Activated T-cell treated with anti-CD3 and anti-CD28 coated beads for 1 hour (primary cell): ENCODE measurements around the gene ZNF521.

Source experiments
- DNase-seq: peaks from one replicate; pipeline ENCODE4 v3.0.0-alpha.2; 2020; ENCODE audit warnings: low read depth

Gene ZNF521

GRCh38 chr18:25351777-25352628, at the start of gene ZNF521:
Gene ZNF521 (minus strand): TSS chr18:25352166. CDS start chr18:25350946, 1,220 bp downstream.
- no peak for DNase-seq

DNA sequence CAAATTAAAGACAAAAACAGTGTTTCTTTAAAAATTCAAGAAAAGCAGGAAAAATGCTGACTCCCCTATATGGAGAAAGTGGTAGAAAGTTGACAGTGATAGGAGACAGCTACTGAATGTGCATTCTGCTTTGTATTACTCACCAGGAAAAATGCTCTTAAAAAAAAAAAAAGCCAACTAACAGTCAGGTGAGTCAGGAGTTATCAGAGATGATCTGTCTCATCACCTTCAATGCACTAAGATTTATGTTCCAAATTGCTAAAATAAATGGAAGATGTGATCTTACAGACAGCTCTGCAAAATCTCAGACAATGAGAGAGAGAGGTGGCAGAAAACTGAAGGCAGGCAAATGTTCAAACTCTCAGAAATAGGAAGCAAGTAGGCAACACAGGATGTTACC, 47.6 kb upstream of the ZNF521 start:
- no peak for DNase-seq

- DNase-seq, result no peak
Measured at GRCh38 chr18:25392192-25392591, 40.2 kb upstream of the ZNF521 start.

- no peak for DNase-seq
Measured at GRCh38 chr18:25373432-25374179, 21.6 kb upstream of the ZNF521 start.

- no peak for DNase-seq
Measured at GRCh38 chr18:25370391-25370790, 18.4 kb upstream of the ZNF521 start.

DNA sequence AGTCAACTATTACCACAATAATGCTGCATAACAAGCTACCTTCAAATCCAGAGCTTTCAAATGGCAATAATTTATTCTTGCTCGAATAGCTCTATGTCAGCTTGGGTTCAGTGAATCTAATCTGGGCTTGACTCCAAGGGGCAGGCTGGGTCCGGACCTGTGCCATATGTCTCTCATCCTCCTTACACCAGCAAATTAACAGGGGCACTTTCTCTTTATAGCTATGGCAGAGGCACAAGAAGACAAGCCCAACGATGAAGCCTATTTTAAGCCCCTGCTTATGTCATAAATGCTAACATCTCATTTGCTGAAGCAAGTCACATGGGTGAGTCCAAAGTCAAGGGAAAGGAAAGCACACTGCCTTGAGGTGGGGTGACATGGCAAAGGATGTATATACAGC, 13.3 kb upstream of the ZNF521 start:
- no peak for DNase-seq

- no peak for DNase-seq
Measured at GRCh38 chr18:25364732-25365131, 12.8 kb upstream of the ZNF521 start.

GRCh38 chr18:25360301-25360899, 8.4 kb upstream of the ZNF521 start:
- no peak for DNase-seq

DNA sequence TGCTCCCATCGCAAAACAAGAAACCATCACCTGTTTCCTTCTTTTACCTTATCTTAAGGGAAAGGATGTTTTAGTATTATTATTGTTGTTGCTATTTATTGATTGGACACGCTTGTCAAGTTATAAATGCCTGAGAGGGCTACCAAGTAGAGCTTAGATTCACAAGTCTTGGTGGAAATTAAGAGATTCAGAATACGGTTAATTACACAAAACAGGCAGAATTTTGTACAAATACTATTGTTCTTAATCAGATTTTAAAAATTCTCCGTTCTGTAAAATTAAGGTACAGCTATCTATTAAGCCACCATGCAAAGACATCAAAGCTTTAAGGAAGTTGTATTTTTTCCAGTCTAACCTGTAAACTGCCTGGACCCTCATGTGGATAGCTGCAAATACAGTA, 1.1 kb upstream of the ZNF521 start:
- DNase-seq, result no peak

- DNase-seq, result no peak
Measured at GRCh38 chr18:25352629-25353005, 651 bp upstream of the ZNF521 start.

- DNase-seq, result no peak
Measured at GRCh38 chr18:25351280-25351775, 638 bp downstream of the ZNF521 start.

DNA sequence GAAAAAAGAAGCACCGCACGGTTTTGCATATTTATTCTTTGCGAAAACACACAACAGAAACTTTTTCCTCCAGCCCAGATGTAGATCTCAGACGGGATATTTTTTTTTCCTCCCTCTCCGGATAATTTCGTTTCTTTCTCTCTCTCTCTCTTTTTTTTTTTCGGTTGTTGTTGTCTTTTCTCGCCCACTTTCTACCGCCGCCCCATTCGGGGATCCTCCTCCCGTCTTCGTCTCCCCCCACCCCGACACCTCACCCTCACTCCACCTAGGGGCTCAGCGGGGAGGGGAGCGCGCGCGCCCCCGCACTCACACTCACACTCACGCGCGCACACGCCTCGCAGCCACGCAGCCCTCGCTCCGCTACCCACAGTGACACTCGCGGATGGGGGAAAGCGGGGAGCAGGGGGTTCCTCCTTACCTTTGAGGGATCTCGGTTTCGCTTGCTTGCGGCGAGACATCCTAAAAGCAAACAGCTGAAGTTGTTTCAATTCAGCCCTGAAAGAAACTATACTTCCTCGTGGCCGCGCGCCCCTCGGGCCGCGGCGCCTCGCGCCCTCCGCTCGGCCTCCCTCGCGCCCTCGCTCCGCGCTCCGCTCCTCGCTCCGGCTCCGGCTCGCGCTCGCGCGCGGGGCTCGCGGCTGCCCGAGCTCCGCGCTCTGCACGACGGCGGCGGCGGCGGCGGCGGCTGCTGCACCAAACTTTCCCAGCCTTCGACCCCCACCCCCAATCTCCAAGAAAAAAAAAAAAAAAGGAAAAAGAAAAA, 1.3 kb downstream of the ZNF521 start:
- DNase-seq, result no peak

GRCh38 chr18:25349926-25350487, 2.0 kb downstream of the ZNF521 start:
- DNase-seq, result no peak

DNA sequence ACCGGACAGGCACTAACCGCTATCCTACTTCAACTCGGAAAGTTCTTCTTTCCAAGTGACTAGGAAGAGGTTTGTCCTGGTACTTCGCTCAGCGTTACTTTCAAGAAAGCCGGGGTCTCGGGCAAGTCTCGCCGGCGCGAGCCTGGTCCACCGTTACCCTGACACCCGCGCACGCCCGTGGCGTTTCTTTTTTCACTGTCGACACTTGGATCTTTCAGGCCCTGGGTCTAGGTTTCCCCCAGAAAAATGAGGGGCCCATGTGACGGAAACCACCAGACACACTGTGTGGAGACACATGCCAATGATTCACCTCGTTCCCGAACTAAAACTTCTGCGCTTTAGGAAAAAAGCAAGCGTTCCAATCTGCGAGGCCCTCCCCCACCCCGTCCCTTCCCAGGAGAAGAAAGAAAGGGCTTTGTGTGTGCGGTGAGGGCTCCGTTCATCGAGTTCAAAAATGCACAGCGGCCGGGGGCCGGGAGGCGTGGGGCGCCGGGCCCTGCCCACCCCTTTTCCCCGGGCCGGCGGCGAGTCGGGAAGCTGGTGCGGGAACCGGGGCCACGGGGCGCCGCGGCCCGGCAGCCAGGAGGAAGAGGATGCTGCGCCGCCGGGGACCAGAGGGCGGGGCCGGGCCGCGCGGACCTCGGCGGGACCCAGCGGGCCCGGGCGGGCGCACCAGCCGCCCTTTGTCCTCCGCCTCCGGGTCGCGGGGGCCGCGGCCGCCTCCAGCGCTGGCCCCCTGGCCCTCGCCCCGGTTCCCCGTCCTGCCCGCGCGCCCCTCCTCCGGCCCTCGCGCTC, 2.6 kb downstream of the ZNF521 start:
- no peak for DNase-seq

- DNase-seq, result no peak
Measured at GRCh38 chr18:25348386-25349130, 3.4 kb downstream of the ZNF521 start.

GRCh38 chr18:25346561-25346960, 5.4 kb downstream of the ZNF521 start:
- DNase-seq, result no peak

DNA sequence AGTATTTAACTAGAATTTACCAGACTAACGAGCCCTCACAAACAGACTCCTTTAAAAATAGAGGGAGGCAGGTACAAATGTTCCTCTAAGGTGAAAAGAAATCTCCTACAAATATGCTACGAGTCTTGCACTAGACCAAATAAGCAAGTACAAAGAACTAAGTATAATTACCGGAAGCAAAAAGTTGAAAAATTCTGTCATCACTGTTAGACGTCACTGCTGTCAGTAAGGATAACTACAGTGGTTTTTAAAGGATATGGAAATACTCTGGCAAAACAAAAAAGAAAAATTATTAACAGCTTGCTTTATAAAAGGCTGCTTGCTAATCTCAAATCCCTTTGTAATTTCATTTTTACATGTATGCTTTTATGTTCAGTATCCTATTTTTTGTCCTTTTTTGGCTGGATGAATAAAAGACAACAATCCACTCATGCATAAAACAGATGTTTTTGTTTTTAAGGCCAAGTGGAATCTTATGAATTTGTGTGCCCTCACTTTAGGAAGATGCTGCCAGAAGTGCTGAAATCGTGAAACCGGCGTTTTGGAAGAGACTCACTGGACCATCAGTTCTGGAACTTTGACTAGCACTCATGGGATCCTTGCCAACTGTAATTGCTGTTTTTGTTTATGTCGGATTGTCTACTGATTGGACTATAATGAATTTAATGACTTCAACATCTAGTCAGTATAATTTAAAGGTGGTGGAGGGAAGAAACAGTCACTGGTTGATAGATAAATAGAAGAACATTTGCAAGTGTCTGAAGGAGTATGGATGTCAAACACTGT, 6.7 kb downstream of the ZNF521 start:
- DNase-seq, result no peak

DNA sequence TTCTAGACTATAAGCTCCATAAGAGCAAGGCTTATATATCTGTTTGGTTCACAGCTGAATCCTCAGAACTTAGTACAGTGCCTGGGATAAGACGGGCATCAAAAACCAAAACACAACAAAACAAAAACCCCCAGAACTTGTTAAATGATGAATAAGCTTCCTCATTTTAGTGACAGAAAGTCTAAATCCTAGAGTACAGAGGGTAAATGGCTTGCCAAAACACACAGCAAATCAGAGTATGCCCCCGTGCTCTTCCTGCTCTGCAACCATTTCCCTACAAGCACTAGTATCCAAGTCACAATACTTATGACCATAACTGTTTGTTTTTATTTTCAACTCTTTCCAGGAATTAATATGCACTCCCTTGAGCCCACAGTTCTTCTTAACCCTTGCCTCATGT, 10.1 kb downstream of the ZNF521 start:
- DNase-seq, result no peak

DNA sequence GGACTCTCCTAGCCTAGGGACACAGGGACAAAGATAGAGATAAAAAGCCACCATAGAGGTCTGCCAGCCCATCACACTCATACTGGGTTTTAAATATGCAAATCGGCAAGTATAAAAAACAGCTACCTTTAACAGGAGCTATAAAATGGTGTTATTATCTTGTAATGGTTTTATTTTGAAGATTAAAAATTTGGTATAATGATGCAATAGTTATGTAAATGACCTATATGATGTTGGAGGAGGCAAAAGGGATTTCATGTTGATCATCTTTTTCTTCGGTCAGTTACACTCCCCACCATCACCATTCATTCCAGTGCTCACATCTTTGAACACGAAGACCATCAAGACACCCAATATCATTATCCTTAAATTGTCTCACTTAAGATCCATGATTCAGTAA, 11.2 kb downstream of the ZNF521 start:
- DNase-seq, result no peak
